Smooth muscle cell (in vitro differentiated cells): ENCODE measurements around the gene PPIP5K1. TPM values are rescaled to one million over a fixed set of nuclear protein-coding genes. Genes with fewer than 3 reads are reported as not detected.
"Not testable (repeated sequence)": the region's sequence is repeated elsewhere in the genome, so short reads cannot be mapped to it uniquely, and the experiment has no call there.

ENCODE experiments used
- DNase-seq: peaks from one replicate; lab custom pipeline; 2025; ENCODE audit not compliant: unreplicated experiment; lab: John Stamatoyannopoulos, UW
- H2AFZ ChIP-seq: fragments of 200-600 bp; sonication (generic); 2 replicates; pipeline ENCODE4 v1.6.0; 2016; ENCODE audit warnings: antibody characterized with exemption, low read depth, mild to moderate bottlenecking
- H3F3A ChIP-seq: fragments of 200-600 bp; sonication (generic); 2 replicates; pipeline ENCODE4 v1.6.0; 2017; ENCODE audit warnings: antibody characterized with exemption, low read depth
- H3K27ac ChIP-seq: fragments of 200-600 bp; sonication (generic); 2 replicates; pipeline ENCODE4 v1.5.1; 2016; ENCODE audit warnings: low read depth, mild to moderate bottlenecking
- H3K27me3 ChIP-seq: fragments of 200-600 bp; sonication (generic); 2 replicates; pipeline ENCODE4 v1.6.1; 2016; ENCODE audit warnings: low read depth, mild to moderate bottlenecking
- H3K36me3 ChIP-seq: fragments of 200-600 bp; sonication (generic); 2 replicates; pipeline ENCODE4 v1.5.1; 2016; ENCODE audit warnings: low read depth
- H3K4me1 ChIP-seq: fragments of 200-600 bp; sonication (generic); 2 replicates; pipeline ENCODE4 v1.5.1; 2016; ENCODE audit warnings: low read depth
- H3K4me2 ChIP-seq: fragments of 200-600 bp; sonication (generic); 2 replicates; pipeline ENCODE4 v1.6.0; 2016; ENCODE audit warnings: mild to moderate bottlenecking
- H3K4me3 ChIP-seq: fragments of 200-600 bp; sonication (generic); 2 replicates; pipeline ENCODE4 v1.5.1; 2016; ENCODE audit warnings: mild to moderate bottlenecking
- H3K79me2 ChIP-seq: fragments of 200-600 bp; sonication (generic); 2 replicates; pipeline ENCODE4 v1.6.0; 2016; ENCODE audit warnings: low read depth, mild to moderate bottlenecking
- H3K9ac ChIP-seq: fragments of 200-600 bp; sonication (generic); 2 replicates; pipeline ENCODE4 v1.6.0; 2016; ENCODE audit warnings: low read depth
- H3K9me3 ChIP-seq: fragments of 200-600 bp; sonication (generic); replicated peaks from 2 replicates; pipeline ENCODE4 v1.5.1; 2016; ENCODE audit warnings: low read depth
- H4K20me1 ChIP-seq: fragments of 200-600 bp; sonication (generic); 2 replicates; pipeline ENCODE4 v1.6.0; 2016; ENCODE audit warnings: low read depth
- CTCF ChIP-seq: fragments of 200-600 bp; sonication (generic); IDR thresholded peaks from 2 replicates; pipeline ENCODE4 v1.5.1; 2017; ENCODE audit warnings: borderline replicate concordance, mild to moderate bottlenecking, antibody characterized with exemption; ENCODE audit not compliant: insufficient read depth, poor library complexity, severe bottlenecking
- WGBS: methylation state at CpG from one replicate; pipeline ENCODE4 v1.1.7; 2016; ENCODE audit warnings: low lambda C conversion rate; 5-methylcytosine and 5-hydroxymethylcytosine counted together
- polyA plus RNA-seq: library from polyadenylated mRNA; unstranded; fragments of >200 nt; fragmentation: Nextera tagmentation; extraction: Ambion mirVana; gene quantifications from 2 replicates; pipeline ENCODE4 v1.2.1, GENCODE V29; 2016
- total RNA-seq: library from RNA; depleted of rRNA; stranded (reverse); fragments of >200 nt; gene quantifications from 2 replicates; pipeline ENCODE4 v1.2.3, GENCODE V29; 2014

PPIP5K1 gene
- total and polyA plus RNA-seq, 2 experiments from 2014 or later = 4.8 to 14.5 TPM

- WGBS = 100% methylated on average over 2 of the region's 3 CpGs
- not testable (repeated sequence) for DNase-seq, H2AFZ ChIP-seq, H3F3A ChIP-seq, H3K4me1 ChIP-seq, H4K20me1 ChIP-seq, H3K27me3 ChIP-seq, H3K9ac ChIP-seq, H3K4me3 ChIP-seq, H3K27ac ChIP-seq, H3K9me3 ChIP-seq, H3K4me2 ChIP-seq, H3K79me2 ChIP-seq, H3K36me3 ChIP-seq
These were observed 27.3 kb downstream of the PPIP5K1 start for GRCh38 chr15:43562753-43563152.

GRCh38 chr15:43552986-43553385 is 37.0 kb downstream of the PPIP5K1 start:
- WGBS = 88% methylated on average over 2 of the region's 2 CpGs
- Histone ChIP-seq H3K79me2 (no peaks in the 10 kb centered on the region), H3K9me3 (no peaks in the 10 kb centered on the region), H3K4me3 (no peak overlapping the region), H3F3A (no peaks in the 10 kb centered on the region), H2AFZ (no peak overlapping the region), H3K4me2 (no peak overlapping the region), H3K36me3 (no peaks in the 10 kb centered on the region), H3K4me1 (no peaks in the 10 kb centered on the region), H3K27me3 (no peaks in the 10 kb centered on the region), H4K20me1 (no peaks in the 10 kb centered on the region), H3K9ac (no peak overlapping the region), H3K27ac (no peak overlapping the region)
- no peak for DNase-seq
- no peak for TF ChIP-seq CTCF

GRCh38 chr15:43552256-43552655 is 37.8 kb downstream of the PPIP5K1 start:
- WGBS = 98% methylated on average over 4 of the region's 4 CpGs
- Histone ChIP-seq H3K36me3 (no peaks in the 10 kb centered on the region), H3K79me2 (no peaks in the 10 kb centered on the region), H3K27ac (no peak overlapping the region), H3K9ac (no peak overlapping the region), H3K4me1 (no peaks in the 10 kb centered on the region), H3K9me3 (peaks cover 4% of the 10 kb centered on the region), H4K20me1 (no peaks in the 10 kb centered on the region), H3F3A (no peaks in the 10 kb centered on the region), H3K27me3 (no peaks in the 10 kb centered on the region), H3K4me2 (no peak overlapping the region), H3K4me3 (no peak overlapping the region), H2AFZ (no peak overlapping the region)
- DNase-seq = no peak
- no peak for TF ChIP-seq CTCF

GRCh38 chr15:43550527-43551363 is 39.3 kb downstream of the PPIP5K1 start:
- Histone ChIP-seq H3K9me3 (peaks cover 4% of the 10 kb centered on the region), H3K9ac (no peak overlapping the region), H3K4me1 (no peaks in the 10 kb centered on the region), H3K4me3 (no peak overlapping the region), H4K20me1 (no peaks in the 10 kb centered on the region), H3K4me2 (no peak overlapping the region), H3K79me2 (no peaks in the 10 kb centered on the region), H3K27me3 (no peaks in the 10 kb centered on the region), H3K27ac (no peak overlapping the region), H3F3A (no peaks in the 10 kb centered on the region), H2AFZ (no peak overlapping the region), H3K36me3 (no peaks in the 10 kb centered on the region)
- TF ChIP-seq CTCF = no peak
- DNase-seq = no peak
- WGBS = 75% methylated on average over 10 of the region's 10 CpGs
